ENCODE results near the gene PPEF2.

Gene PPEF2

GRCh38 chr4:75834095-75834771 is 68.0 kb downstream of the PPEF2 start:
- DNase-seq (ENCODE audit: low read depth, low spot score) = no peak

GRCh38 chr4:75831856-75832405 is 70.3 kb downstream of the PPEF2 start:
- DNase-seq (ENCODE audit: low read depth, low spot score) = no peak

- no peak for DNase-seq (ENCODE audit: low read depth, low spot score)
Measured at GRCh38 chr4:75830906-75831305, 71.3 kb downstream of the PPEF2 start.

- no peak for DNase-seq (ENCODE audit: low read depth, low spot score)
Measured at GRCh38 chr4:75823812-75824211, 78.4 kb downstream of the PPEF2 start.

GRCh38 chr4:75822416-75822815 is 79.8 kb downstream of the PPEF2 start:
- DNase-seq (ENCODE audit: low read depth, low spot score) = no peak

GRCh38 chr4:75821966-75822365 is 80.3 kb downstream of the PPEF2 start:
- DNase-seq (ENCODE audit: low read depth, low spot score) = no peak

GRCh38 chr4:75821216-75821615 is 81.0 kb downstream of the PPEF2 start:
- no peak for DNase-seq (ENCODE audit: low read depth, low spot score)

- DNase-seq (ENCODE audit: low read depth, low spot score) = no peak
Measured at GRCh38 chr4:75820676-75821075, 81.6 kb downstream of the PPEF2 start.

GRCh38 chr4:75820197-75820596 is 82.1 kb downstream of the PPEF2 start:
- DNase-seq (ENCODE audit: low read depth, low spot score) = no peak

GRCh38 chr4:75819121-75819520 is 83.1 kb downstream of the PPEF2 start:
- DNase-seq (ENCODE audit: low read depth, low spot score) = no peak

GRCh38 chr4:75817901-75818300 is 84.4 kb downstream of the PPEF2 start:
- no peak for DNase-seq (ENCODE audit: low read depth, low spot score)
